IPS-18c (cell line): Measurements from ENCODE around the gene FOXO6.
A peak's percentile ranks its signal among the peaks of the same experiment; 100 is the strongest.

Source experiments
- H3K4me3 ChIP-seq: 2 replicates; pipeline ENCODE4 v1.7.0; 2013; ENCODE audit warnings: low read depth, mild to moderate bottlenecking, low read length, moderate library complexity; ENCODE audit not compliant: insufficient read depth
- H3K9me3 ChIP-seq: one replicate; pipeline ENCODE4 v1.6.1; 2013; ENCODE audit warnings: mild to moderate bottlenecking, low read length, moderate library complexity; ENCODE audit not compliant: control insufficient read depth, insufficient read depth

The FOXO6 gene

GRCh38 chr1:41344708-41345159 lies 16.5 kb upstream of the FOXO6 start:
- Histone ChIP-seq H3K9me3 (no peaks in the 10 kb centered on the region), H3K4me3 (no peak overlapping the region)

- H3K4me3 ChIP-seq: no peak overlapping the region
- no peaks in the 10 kb centered on the region for H3K9me3 ChIP-seq
These were observed 15.7 kb upstream of the FOXO6 start for GRCh38 chr1:41345434-41346075.

- no peaks in the 10 kb centered on the region for H3K9me3 ChIP-seq
These were observed 14.0 kb upstream of the FOXO6 start for GRCh38 chr1:41347276-41347675.

GRCh38 chr1:41348394-41348793 lies 12.8 kb upstream of the FOXO6 start:
- Histone ChIP-seq H3K4me3 (no peak overlapping the region), H3K9me3 (no peaks in the 10 kb centered on the region)

More at GRCh38 chr1:41347276-41347675, 14.0 kb upstream of the FOXO6 start:
- no peak overlapping the region for H3K4me3 ChIP-seq

GRCh38 chr1:41349361-41350054 lies 11.7 kb upstream of the FOXO6 start:
- H3K4me3 ChIP-seq: no peak overlapping the region

DNA sequence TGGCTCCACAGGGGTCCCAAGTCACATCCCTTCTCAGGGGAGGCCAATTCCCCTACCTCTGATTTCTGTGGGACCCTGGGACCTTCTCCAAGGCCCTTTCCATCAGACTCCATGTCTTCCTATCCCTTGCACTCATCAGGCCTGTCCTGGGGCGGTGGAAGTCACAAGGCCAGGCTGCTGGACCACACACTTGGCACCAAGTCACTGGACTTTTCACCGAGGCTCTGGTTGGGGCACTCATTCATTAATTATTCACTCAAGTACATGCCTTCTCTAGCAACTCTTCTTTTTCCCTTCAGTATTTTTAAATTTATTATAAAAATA lies 11.2 kb upstream of the FOXO6 start:
- Histone ChIP-seq H3K9me3 (no peaks in the 10 kb centered on the region), H3K4me3 (no peak overlapping the region)

More at GRCh38 chr1:41349361-41350054, 11.7 kb upstream of the FOXO6 start:
- H3K9me3 ChIP-seq: no peaks in the 10 kb centered on the region

DNA sequence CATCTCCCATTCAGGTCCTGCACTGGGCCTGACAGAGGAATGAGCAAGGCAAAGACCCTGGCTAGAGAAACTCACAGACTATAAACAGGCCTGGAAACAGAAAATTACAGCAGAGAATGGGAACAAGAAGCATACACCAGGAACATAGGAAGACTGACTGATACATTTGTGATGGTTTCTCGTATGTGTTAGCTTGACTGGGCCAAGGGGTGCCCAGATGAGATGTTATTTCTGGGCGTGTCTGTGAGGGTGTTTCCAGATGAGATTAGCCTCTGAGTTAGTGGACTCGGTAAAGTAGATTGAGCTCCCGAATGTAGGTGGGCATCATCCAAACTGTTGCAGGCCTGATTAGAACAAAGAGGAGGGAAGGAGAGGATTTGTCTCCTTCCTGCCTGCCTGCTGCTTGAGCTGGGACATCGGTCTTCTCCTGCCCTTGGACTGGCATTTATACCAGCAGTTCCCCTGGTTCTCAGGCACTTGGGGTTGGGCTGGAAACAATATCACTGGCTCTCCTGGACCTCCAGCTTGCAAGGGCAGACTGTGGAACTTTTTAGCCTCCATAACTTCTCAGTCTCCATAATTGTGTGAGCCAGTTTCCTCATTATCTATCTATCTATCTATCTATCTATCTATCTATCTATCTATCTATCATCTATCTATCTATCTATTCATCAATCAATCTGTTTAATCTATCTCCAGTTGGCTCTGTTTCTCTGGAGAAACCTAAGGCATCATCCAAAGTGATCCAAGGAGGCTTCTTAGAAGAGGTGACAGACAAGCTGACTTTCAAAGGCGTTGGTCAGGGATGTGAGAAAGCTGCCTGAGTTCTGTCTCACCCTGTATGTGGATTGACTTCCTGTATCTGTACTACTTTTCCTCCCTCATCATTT lies 9.7 kb upstream of the FOXO6 start:
- no peaks in the 10 kb centered on the region for H3K9me3 ChIP-seq

GRCh38 chr1:41353744-41354143 lies 7.5 kb upstream of the FOXO6 start:
- Histone ChIP-seq H3K9me3 (no peaks in the 10 kb centered on the region), H3K4me3 (no peak overlapping the region)

More for the DNA sequence above, 9.7 kb upstream of the FOXO6 start:
- H3K4me3 ChIP-seq: no peak overlapping the region

DNA sequence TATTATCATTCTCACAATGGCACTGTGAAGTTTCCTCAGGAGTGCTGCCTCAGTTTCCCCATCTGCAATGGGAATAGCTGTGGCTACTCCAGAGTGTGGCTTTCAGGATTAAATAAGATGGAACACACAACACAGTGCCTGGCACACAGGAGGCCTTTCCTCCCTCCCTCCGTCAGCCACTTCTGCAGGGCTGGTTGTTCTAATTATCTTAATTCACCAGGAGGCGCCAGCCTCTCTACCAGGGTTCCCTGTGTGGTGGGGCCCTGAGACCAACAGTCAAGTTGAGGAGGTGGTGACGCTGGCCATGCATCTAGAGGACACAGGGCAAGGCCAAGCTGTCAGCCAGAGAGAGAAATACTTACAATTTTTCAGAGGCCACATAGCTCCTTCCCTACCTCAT lies 6.3 kb upstream of the FOXO6 start:
- Histone ChIP-seq H3K9me3 (no peaks in the 10 kb centered on the region), H3K4me3 (no peak overlapping the region)

GRCh38 chr1:41355356-41355755 lies 5.9 kb upstream of the FOXO6 start:
- Histone ChIP-seq H3K4me3 (no peak overlapping the region), H3K9me3 (no peaks in the 10 kb centered on the region)

- Histone ChIP-seq H3K4me3 (no peak overlapping the region), H3K9me3 (no peaks in the 10 kb centered on the region)
These were observed 5.5 kb upstream of the FOXO6 start for GRCh38 chr1:41355761-41356160.

DNA sequence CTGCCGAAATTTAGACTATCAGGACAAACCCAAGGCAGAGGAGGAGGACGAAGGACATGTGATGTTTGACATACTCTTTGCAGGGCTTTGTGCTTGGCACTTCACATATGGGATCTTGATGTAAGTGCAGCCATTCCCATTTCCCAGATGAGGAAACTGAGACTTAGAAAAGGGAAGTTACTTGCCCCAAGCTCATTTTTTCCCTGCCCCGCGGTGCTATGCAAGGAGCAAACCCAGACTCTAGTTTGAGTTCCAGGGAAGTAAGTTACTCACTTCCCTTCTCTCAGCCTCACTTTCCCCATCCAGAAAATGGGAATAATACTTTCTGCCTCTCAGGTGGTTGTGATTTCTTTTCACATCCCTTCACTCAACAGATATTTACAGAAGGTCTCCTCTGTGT lies 4.5 kb upstream of the FOXO6 start:
- no peaks in the 10 kb centered on the region for H3K9me3 ChIP-seq
- H3K4me3 ChIP-seq: no peak overlapping the region

GRCh38 chr1:41357451-41358101 lies 3.7 kb upstream of the FOXO6 start:
- Histone ChIP-seq H3K9me3 (no peaks in the 10 kb centered on the region), H3K4me3 (no peak overlapping the region)

GRCh38 chr1:41358131-41359021 lies 2.9 kb upstream of the FOXO6 start:
- Histone ChIP-seq H3K9me3 (no peaks in the 10 kb centered on the region), H3K4me3 (0 out of 2 replicates have a peak overlapping the region, but pooled peaks have one; percentile 5)

- no peak overlapping the region for H3K4me3 ChIP-seq
These were observed 1.8 kb upstream of the FOXO6 start for GRCh38 chr1:41359211-41360073.

More at GRCh38 chr1:41359211-41360073, 1.8 kb upstream of the FOXO6 start:
- H3K9me3 ChIP-seq: no peaks in the 10 kb centered on the region
